Heart left ventricle (tissue), 16 donors: Measurements from ENCODE around the gene CCDC152. TPM values are rescaled to one million over a fixed set of nuclear protein-coding genes. Genes with fewer than 3 reads are reported as not detected.

Source experiments
- ATAC-seq, 4 donors: fragments of 200-7000 bp; cut with Tn5 transposase; one replicate each; pipeline ENCODE4 v1.9.1; 2020 to 2022; ENCODE audit warnings: moderate library complexity in 4 of 4, mild to moderate bottlenecking in 3 of 4, moderate number of reproducible peaks in 1 of 4
- DNase-seq, 5 donors: peaks; one replicate each; pipeline ENCODE4 v3.0.0-alpha.2; 2020
- H3K27ac ChIP-seq, 12 donors: fragments of 200-600 bp; sonication (generic) in 4 of 12; one replicate each; pipeline versions ENCODE4 v1.5.0 to v1.8.0; 2016 to 2022; ENCODE audit warnings: mild to moderate bottlenecking in 2 of 12
- H3K27me3 ChIP-seq, 9 donors: fragments of 200-600 bp; sonication (generic) in 2 of 9; one replicate each; pipeline versions ENCODE4 v1.5.1 to v1.8.0; 2016 to 2022; ENCODE audit warnings: mild to moderate bottlenecking in 3 of 9
- H3K36me3 ChIP-seq, 9 donors: fragments of 200-600 bp; sonication (generic) in 2 of 9; one replicate each; pipeline versions ENCODE4 v1.5.0 to v1.8.0; 2018 to 2022; ENCODE audit warnings: mild to moderate bottlenecking in 2 of 9
- H3K4me1 ChIP-seq, 12 donors: fragments of 200-600 bp; sonication (generic) in 4 of 12; one replicate each; pipeline versions ENCODE4 v1.5.0 to v1.8.0; 2016 to 2022; ENCODE audit warnings: mild to moderate bottlenecking in 3 of 12
- H3K4me3 ChIP-seq, 12 donors: fragments of 200-600 bp; sonication (generic) in 4 of 12; one replicate each; pipeline versions ENCODE4 v1.5.0 to v1.8.0; 2017 to 2022; ENCODE audit warnings: mild to moderate bottlenecking in 9 of 12, moderate library complexity in 4 of 12
- H3K9me3 ChIP-seq, 12 donors: fragments of 200-600 bp; sonication (generic) in 4 of 12; one replicate each; pipeline versions ENCODE4 v1.5.0 to v1.8.0; 2016 to 2022; ENCODE audit warnings: mild to moderate bottlenecking in 1 of 12
- CTCF ChIP-seq, 12 donors: fragments of 200-600 bp; sonication (generic) in 4 of 12; IDR thresholded peaks; one replicate each; pipeline versions ENCODE4 v1.5.0 to v1.8.0; 2018 to 2022; ENCODE audit warnings: antibody characterized with exemption in 12 of 12, mild to moderate bottlenecking in 5 of 12
- POLR2A ChIP-seq, 2 donors: fragments of 450-650 bp; IDR thresholded peaks; one replicate each; pipeline ENCODE4 v1.6.1; 2017; ENCODE audit warnings: antibody characterized with exemption in 2 of 2, mild to moderate bottlenecking in 2 of 2, moderate library complexity in 2 of 2
- WGBS, 4 donors: extraction: QIAGEN DNeasy Blood & Tissue Kit in 2 of 4; methylation state at CpG; one replicate each; pipeline versions ENCODE4 v1.1.5 to v1.1.7; 2013 to 2018; 5-methylcytosine and 5-hydroxymethylcytosine counted together
- intact Hi-C, 10 donors: fragments of 100-400 bp; cut with DNase I; formaldehyde crosslinking; loops; one replicate each; pipeline versions ENCODE4 v1.11.1 to v1.14.2; 2022
- polyA plus RNA-seq, 2 donors: library from polyadenylated mRNA; stranded (reverse); fragments of 200-250 nt; gene quantifications; one replicate each; pipeline ENCODE4 v1.2.3, GENCODE V29; 2013
- total RNA-seq, 9 donors: library from RNA; depleted of rRNA in 2 of 9; stranded (reverse); fragments of >200 nt in 2 of 9; fragmentation: NEBNext Ultra II Directional in 3 of 9; extraction: Animal tissue kit (Norgen Biotek cat#: 25700) in 3 of 9; gene quantifications; one replicate each; pipeline versions ENCODE4 v1.1.0 to v1.2.4, GENCODE V29; 2016 to 2023
- donor health status: ischemic (EF 13 %, LVEDD 7.1; RV severe dilation, severe dysfunction).
- donor health status: healthy with polysubstance abuse.
- donor health status: DM: no; HTN: yes; CAD: no.
- donor health status: DM: no; HTN: no; CAD: no.
- donor health status: ischemic (EF 25% LVEDD 6.9; RV normal size, moderate dysfunction).
- donor health status: ischemic (EF 25% LVEDD 5.7; RV mildly dilated, moderate dysfunction).
- donor health status: healthy.
- donor health status: DM: yes; HTN: yes; CAD: no.
- donor health status: ischemic (EF 35%, LVEDD 5.7; RV mildly dilated, moderate dysfunction).
- donor health status: nonischemic (EF 11% LVEDD 7.7; RV severe dilation, severe dysfunction).
- donor health status: DM: yes; HTN: yes; CAD: no.
- donor health status: PGD.
- donor health status: ischemic (EF 29% LVEDD 5.4; RV normal size, mild dysfunction).
- donor health status: nonischemic (EF 23%, LVEDD 6.1; RV moderate dilation, normal function).

Gene CCDC152
- total and polyA plus RNA-seq, 11 donors = 0.32 to 3.2 (median 0.86) TPM

- 48 to 98% (median 96%) methylated on average over 2 of the region's 2 CpGs for WGBS, 4 donors
- H3K27ac ChIP-seq = no peak overlapping the region
- ATAC-seq = no peak
- H3K36me3 ChIP-seq = no peaks in the 10 kb centered on the region
- intact Hi-C loops = loop anchor here in 1 of 10 donors (10.0 kb wide), 1 partner anchor 245 kb away; no protein-coding TSS in a partner anchor
- H3K9me3 ChIP-seq = no peaks in the 10 kb centered on the region
- H3K4me3 ChIP-seq = no peak overlapping the region
- DNase-seq = no peak
- no peaks in the 10 kb centered on the region for H3K4me1 ChIP-seq
- TF ChIP-seq CTCF (IDR thresholded peaks at IDR 0.05) (no peak), POLR2A (IDR thresholded peaks at IDR 0.05) (no peak)
- no peaks in the 10 kb centered on the region for H3K27me3 ChIP-seq
Observed at GRCh38 chr5:42819745-42820144, 63.1 kb downstream of the CCDC152 start.

GRCh38 chr5:42822548-42822947 is 65.9 kb downstream of the CCDC152 start:
- TF ChIP-seq CTCF (IDR thresholded peaks at IDR 0.05) (no peak), POLR2A (IDR thresholded peaks at IDR 0.05) (no peak)
- no peak overlapping the region for H3K27ac ChIP-seq
- intact Hi-C loops = no loop called here
- WGBS, 4 donors = 89 to 92% (median 90%) methylated on average over 2 of the region's 2 CpGs
- DNase-seq (no peak), ATAC-seq (no peak)
- H3K9me3 ChIP-seq = no peaks in the 10 kb centered on the region
- no peak overlapping the region for H3K4me3 ChIP-seq
- peaks cover 0 to 11% (median 0%) of the 10 kb centered on the region in 12 donors for H3K4me1 ChIP-seq
- no peaks in the 10 kb centered on the region for H3K36me3 ChIP-seq
- no peaks in the 10 kb centered on the region for H3K27me3 ChIP-seq

- intact Hi-C loops = no loop called here
- no peaks in the 10 kb centered on the region for H3K27me3 ChIP-seq
- H3K4me1 ChIP-seq = peaks cover 0 to 11% (median 0%) of the 10 kb centered on the region in 12 donors
- ATAC-seq = no peak
- H3K9me3 ChIP-seq = no peaks in the 10 kb centered on the region
- no peak for TF ChIP-seq CTCF (IDR thresholded peaks at IDR 0.05)
- no peak for TF ChIP-seq POLR2A (IDR thresholded peaks at IDR 0.05)
- DNase-seq = no peak
- H3K27ac ChIP-seq = no peak overlapping the region
- no peaks in the 10 kb centered on the region for H3K36me3 ChIP-seq
- H3K4me3 ChIP-seq = no peak overlapping the region
- 66 to 75% (median 70%) methylated on average over 7 of the region's 7 CpGs for WGBS, 4 donors
Observed at GRCh38 chr5:42824347-42824976, 67.8 kb downstream of the CCDC152 start.

GRCh38 chr5:42825422-42826148 is 69.0 kb downstream of the CCDC152 start:
- H3K4me3 ChIP-seq = no peak overlapping the region
- H3K4me1 ChIP-seq = peaks cover 0 to 11% (median 0%) of the 10 kb centered on the region in 12 donors
- TF ChIP-seq POLR2A (IDR thresholded peaks at IDR 0.05) (no peak), CTCF (IDR thresholded peaks at IDR 0.05) (no peak)
- H3K9me3 ChIP-seq = no peaks in the 10 kb centered on the region
- DNase-seq = no peak
- intact Hi-C loops = no loop called here
- H3K27ac ChIP-seq = peak overlapping the region in 2 of 12 donors; percentile 24 to 26
- WGBS, 4 donors = 77 to 94% (median 89%) methylated on average over 9 of the region's 9 CpGs
- H3K36me3 ChIP-seq = no peaks in the 10 kb centered on the region
- ATAC-seq = no peak
- no peaks in the 10 kb centered on the region for H3K27me3 ChIP-seq
